ENCODE data around the gene MAST2.
"Not testable (repeated sequence)": the region's sequence is repeated elsewhere in the genome, so short reads cannot be mapped to it uniquely, and the experiment has no call there.

The MAST2 gene

DNA sequence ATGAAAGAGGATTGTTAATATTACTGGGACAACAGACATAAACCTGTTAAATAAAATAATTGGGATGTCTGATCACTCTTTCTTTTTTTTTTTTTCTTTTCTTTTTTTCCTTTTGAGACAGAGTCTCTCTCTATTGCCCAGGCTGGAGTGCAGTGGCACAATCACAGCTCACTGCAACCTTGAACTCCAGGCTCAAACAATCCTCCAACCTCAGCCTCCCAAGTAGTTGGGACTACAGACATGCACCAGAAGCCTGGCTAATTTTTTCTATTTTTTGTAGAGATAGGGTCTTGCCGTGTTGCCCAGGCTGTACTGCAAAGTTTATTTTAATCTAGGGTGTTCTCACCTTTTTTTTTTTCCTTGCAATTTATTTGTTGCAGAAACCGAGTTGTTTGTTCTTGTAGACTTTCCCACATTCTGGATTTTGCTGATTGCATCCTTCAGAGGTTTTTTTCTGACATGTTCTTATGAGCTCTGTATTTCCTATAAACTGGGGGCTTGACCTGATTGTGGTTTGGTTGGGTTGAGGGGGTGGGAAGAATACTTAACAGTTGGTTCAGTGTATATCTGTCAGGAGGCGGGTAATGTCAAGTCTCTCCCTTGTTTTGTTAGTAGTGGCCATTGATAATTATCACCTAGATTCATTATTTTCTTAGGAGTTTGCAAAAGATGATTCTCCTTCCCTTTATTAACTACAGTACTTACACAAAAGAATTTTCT, 125.2 kb downstream of the MAST2 start:
- Histone ChIP-seq H3K4me2 (ENCODE audit: insufficient read depth, low read length, poor library complexity, severe bottlenecking) (no peak overlapping the region), H3K14ac (ENCODE audit: low read length) (no peak overlapping the region), H2BK12ac (ENCODE audit: low read length) (no peak overlapping the region), H4K8ac (ENCODE audit: low read depth, low read length) (no peak overlapping the region), H3K9me3 (replicated peaks in 1 of 2; ENCODE audit: control insufficient read depth in 2 of 2, insufficient read depth in 1 of 2, low read depth in 1 of 2, low read length in 2 of 2) (no peaks in the 10 kb centered on the region), H3K4me1 (ENCODE audit: control insufficient read depth in 2 of 2, insufficient read depth in 1 of 2, low read depth in 1 of 2, low read length in 2 of 2) (peaks cover 16 to 18% of the 10 kb centered on the region in 2 donors), H2BK5ac (ENCODE audit: low read length) (no peak overlapping the region), H4K91ac (ENCODE audit: low read depth, low read length, poor library complexity) (no peak overlapping the region), H3K9ac (ENCODE audit: low read depth, low read length, poor library complexity) (no peak overlapping the region), H2AK5ac (ENCODE audit: low read depth, low read length) (no peak overlapping the region), H3K27me3 (ENCODE audit: control insufficient read depth in 3 of 3, insufficient read depth in 3 of 3, low read depth in 1 of 3, low read length in 3 of 3) (no peaks in the 10 kb centered on the region), H3K4me3 (ENCODE audit: low read length in 2 of 2) (no peak overlapping the region), H3K79me1 (ENCODE audit: low read depth, low read length) (no peaks in the 10 kb centered on the region), H2BK15ac (ENCODE audit: low read length) (no peak overlapping the region), H2BK120ac (ENCODE audit: low read depth, low read length) (no peak overlapping the region), H3K18ac (ENCODE audit: low read length) (no peak overlapping the region), H2AFZ (ENCODE audit: low read length) (no peak overlapping the region), H3K36me3 (replicated peaks in 1 of 2; ENCODE audit: control insufficient read depth in 2 of 2, insufficient read depth in 2 of 2, low read length in 2 of 2) (no peaks in the 10 kb centered on the region), H3K23ac (ENCODE audit: low read depth, low read length, poor library complexity) (no peak overlapping the region), H3K27ac (replicated peaks; ENCODE audit: low read length) (no peak overlapping the region), H3K4ac (ENCODE audit: low read length) (no peak overlapping the region)
- no peak for DNase-seq (ENCODE audit: low spot score)
- WGBS, 2 donors (ENCODE audit: extremely low coverage in 2 of 2, insufficient read length in 2 of 2, insufficient replicate concordance in 1 of 2) = no CpG with 5 or more reads among the region's 3 CpGs

- no peak overlapping the region for H3K14ac ChIP-seq (ENCODE audit: low read length)
- no peaks in the 10 kb centered on the region for H3K79me1 ChIP-seq (ENCODE audit: low read depth, low read length)
- H3K27ac ChIP-seq (replicated peaks; ENCODE audit: low read length) = no peak overlapping the region
These were observed 125.9 kb downstream of the MAST2 start for GRCh38 chr1:45929257-45929687.

GRCh38 chr1:45930258-45931150, 127.1 kb downstream of the MAST2 start:
- H3K9me3 ChIP-seq (replicated peaks in 1 of 2; ENCODE audit: control insufficient read depth in 2 of 2, insufficient read depth in 1 of 2, low read depth in 1 of 2, low read length in 2 of 2) = no peaks in the 10 kb centered on the region
- no peak overlapping the region for H3K4me2 ChIP-seq (ENCODE audit: insufficient read depth, low read length, poor library complexity, severe bottlenecking)
- peaks cover 11 to 15% of the 10 kb centered on the region in 2 donors for H3K4me1 ChIP-seq (ENCODE audit: control insufficient read depth in 2 of 2, insufficient read depth in 1 of 2, low read depth in 1 of 2, low read length in 2 of 2)
- H3K9ac ChIP-seq (ENCODE audit: low read depth, low read length, poor library complexity) = no peak overlapping the region
- H3K18ac ChIP-seq (ENCODE audit: low read length) = no peak overlapping the region
- no peak overlapping the region for H3K27ac ChIP-seq (replicated peaks; ENCODE audit: low read length)
- no CpG with 5 or more reads among the region's 7 CpGs for WGBS, 2 donors (ENCODE audit: extremely low coverage in 2 of 2, insufficient read length in 2 of 2, insufficient replicate concordance in 1 of 2)
- no peaks in the 10 kb centered on the region for H3K36me3 ChIP-seq (replicated peaks in 1 of 2; ENCODE audit: control insufficient read depth in 2 of 2, insufficient read depth in 2 of 2, low read length in 2 of 2)
- no peaks in the 10 kb centered on the region for H3K79me1 ChIP-seq (ENCODE audit: low read depth, low read length)
- H2BK12ac ChIP-seq (ENCODE audit: low read length) = no peak overlapping the region
- no peak overlapping the region for H2BK120ac ChIP-seq (ENCODE audit: low read depth, low read length)
- no peak overlapping the region for H2AK5ac ChIP-seq (ENCODE audit: low read depth, low read length)
- no peak overlapping the region for H2BK5ac ChIP-seq (ENCODE audit: low read length)
- no peak overlapping the region for H2AFZ ChIP-seq (ENCODE audit: low read length)
- H3K4me3 ChIP-seq (ENCODE audit: low read length in 2 of 2) = no peak overlapping the region
- no peak overlapping the region for H3K4ac ChIP-seq (ENCODE audit: low read length)
- H2BK15ac ChIP-seq (ENCODE audit: low read length) = no peak overlapping the region
- no peak overlapping the region for H3K14ac ChIP-seq (ENCODE audit: low read length)
- no peak overlapping the region for H4K91ac ChIP-seq (ENCODE audit: low read depth, low read length, poor library complexity)
- DNase-seq (ENCODE audit: low spot score) = no peak
- H4K8ac ChIP-seq (ENCODE audit: low read depth, low read length) = no peak overlapping the region
- H3K23ac ChIP-seq (ENCODE audit: low read depth, low read length, poor library complexity) = no peak overlapping the region
- no peaks in the 10 kb centered on the region for H3K27me3 ChIP-seq (ENCODE audit: control insufficient read depth in 3 of 3, insufficient read depth in 3 of 3, low read depth in 1 of 3, low read length in 3 of 3)

More at GRCh38 chr1:45929257-45929687, 125.9 kb downstream of the MAST2 start:
- Histone ChIP-seq H2BK12ac (ENCODE audit: low read length) (no peak overlapping the region), H2BK15ac (ENCODE audit: low read length) (no peak overlapping the region), H3K27me3 (ENCODE audit: control insufficient read depth in 3 of 3, insufficient read depth in 3 of 3, low read depth in 1 of 3, low read length in 3 of 3) (no peaks in the 10 kb centered on the region), H3K36me3 (replicated peaks in 1 of 2; ENCODE audit: control insufficient read depth in 2 of 2, insufficient read depth in 2 of 2, low read length in 2 of 2) (no peaks in the 10 kb centered on the region), H3K4ac (ENCODE audit: low read length) (no peak overlapping the region), H2AFZ (ENCODE audit: low read length) (no peak overlapping the region), H4K91ac (ENCODE audit: low read depth, low read length, poor library complexity) (no peak overlapping the region), H2BK5ac (ENCODE audit: low read length) (no peak overlapping the region), H3K4me3 (ENCODE audit: low read length in 2 of 2) (no peak overlapping the region), H3K23ac (ENCODE audit: low read depth, low read length, poor library complexity) (no peak overlapping the region), H4K8ac (ENCODE audit: low read depth, low read length) (no peak overlapping the region), H3K9me3 (replicated peaks in 1 of 2; ENCODE audit: control insufficient read depth in 2 of 2, insufficient read depth in 1 of 2, low read depth in 1 of 2, low read length in 2 of 2) (no peaks in the 10 kb centered on the region), H3K4me1 (ENCODE audit: control insufficient read depth in 2 of 2, insufficient read depth in 1 of 2, low read depth in 1 of 2, low read length in 2 of 2) (peaks cover 16 to 18% of the 10 kb centered on the region in 2 donors), H2AK5ac (ENCODE audit: low read depth, low read length) (no peak overlapping the region), H3K9ac (ENCODE audit: low read depth, low read length, poor library complexity) (no peak overlapping the region), H2BK120ac (ENCODE audit: low read depth, low read length) (no peak overlapping the region), H3K4me2 (ENCODE audit: insufficient read depth, low read length, poor library complexity, severe bottlenecking) (no peak overlapping the region), H3K18ac (ENCODE audit: low read length) (no peak overlapping the region)
- WGBS, 2 donors (ENCODE audit: extremely low coverage in 2 of 2, insufficient read length in 2 of 2, insufficient replicate concordance in 1 of 2) = no CpG with 5 or more reads among the region's 2 CpGs
- DNase-seq (ENCODE audit: low spot score) = no peak

- DNase-seq (ENCODE audit: low spot score); H2AFZ ChIP-seq (ENCODE audit: low read length); H2BK12ac ChIP-seq (ENCODE audit: low read length); H2BK5ac ChIP-seq (ENCODE audit: low read length); H3K4me2 ChIP-seq (ENCODE audit: insufficient read depth, low read length, poor library complexity, severe bottlenecking); H4K91ac ChIP-seq (ENCODE audit: low read depth, low read length, poor library complexity); H3K9ac ChIP-seq (ENCODE audit: low read depth, low read length, poor library complexity); H4K8ac ChIP-seq (ENCODE audit: low read depth, low read length); H3K18ac ChIP-seq (ENCODE audit: low read length); H3K36me3 ChIP-seq (replicated peaks in 1 of 2; ENCODE audit: control insufficient read depth in 2 of 2, insufficient read depth in 2 of 2, low read length in 2 of 2); H3K27ac ChIP-seq (replicated peaks; ENCODE audit: low read length); H3K4me3 ChIP-seq (ENCODE audit: low read length in 2 of 2); H2BK120ac ChIP-seq (ENCODE audit: low read depth, low read length); H3K4me1 ChIP-seq (ENCODE audit: control insufficient read depth in 2 of 2, insufficient read depth in 1 of 2, low read depth in 1 of 2, low read length in 2 of 2); H3K4ac ChIP-seq (ENCODE audit: low read length); H2BK15ac ChIP-seq (ENCODE audit: low read length); H3K27me3 ChIP-seq (ENCODE audit: control insufficient read depth in 3 of 3, insufficient read depth in 3 of 3, low read depth in 1 of 3, low read length in 3 of 3); H3K79me1 ChIP-seq (ENCODE audit: low read depth, low read length); H2AK5ac ChIP-seq (ENCODE audit: low read depth, low read length); H3K23ac ChIP-seq (ENCODE audit: low read depth, low read length, poor library complexity); H3K9me3 ChIP-seq (replicated peaks in 1 of 2; ENCODE audit: control insufficient read depth in 2 of 2, insufficient read depth in 1 of 2, low read depth in 1 of 2, low read length in 2 of 2); H3K14ac ChIP-seq (ENCODE audit: low read length): not testable (repeated sequence)
- no CpG with 5 or more reads among the region's 6 CpGs for WGBS, 2 donors (ENCODE audit: extremely low coverage in 2 of 2, insufficient read length in 2 of 2, insufficient replicate concordance in 1 of 2)
These were observed 128.8 kb downstream of the MAST2 start for GRCh38 chr1:45932205-45932604.
